Skeletal muscle cell (primary cell): ENCODE measurements around the gene CWC27.
A peak's percentile ranks its signal among the peaks of the same experiment; 100 is the strongest.

Experiments used
- DNase-seq: peaks from one replicate; pipeline ENCODE4 v3.0.0-alpha.2; 2010; ENCODE audit warnings: low read depth
- H3K4me3 ChIP-seq: 2 replicates; pipeline ENCODE4 v1.5.1; 2011; ENCODE audit warnings: low read depth, mild to moderate bottlenecking, control low read depth, low read length, moderate library complexity

Gene CWC27

GRCh38 chr5:64834611-64835010 lies 65.9 kb downstream of the CWC27 start:
- DNase-seq: no peak
- no peak overlapping the region for H3K4me3 ChIP-seq

- DNase-seq: no peak
- no peak overlapping the region for H3K4me3 ChIP-seq
These were observed 66.5 kb downstream of the CWC27 start for GRCh38 chr5:64835266-64835665.

DNA sequence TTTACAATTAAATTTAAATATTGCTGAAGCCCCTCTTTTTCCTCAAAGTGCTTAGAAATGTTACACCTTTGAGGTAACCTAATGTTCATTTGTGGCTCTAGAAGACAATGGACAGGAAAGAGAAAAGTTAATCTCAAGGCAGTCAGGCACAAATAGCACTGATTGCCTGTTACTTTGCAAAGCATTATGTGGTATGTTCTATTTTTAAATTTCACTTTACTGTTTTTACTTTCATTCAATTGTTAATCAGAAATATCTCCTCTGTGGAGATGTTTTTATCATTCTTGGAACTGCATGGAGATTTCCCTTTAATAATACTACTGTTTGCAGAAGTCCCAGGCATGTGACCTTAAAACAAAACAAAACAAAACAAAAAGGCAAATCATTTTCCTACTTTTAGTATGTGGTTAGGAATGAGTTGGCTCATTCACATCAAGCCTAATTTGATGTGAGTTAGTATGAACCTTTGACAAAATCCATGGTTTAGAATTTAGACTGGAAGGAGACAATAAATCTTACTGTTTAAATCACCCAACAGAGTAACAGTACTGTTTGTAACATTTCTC lies 67.5 kb downstream of the CWC27 start:
- no peak for DNase-seq

DNA sequence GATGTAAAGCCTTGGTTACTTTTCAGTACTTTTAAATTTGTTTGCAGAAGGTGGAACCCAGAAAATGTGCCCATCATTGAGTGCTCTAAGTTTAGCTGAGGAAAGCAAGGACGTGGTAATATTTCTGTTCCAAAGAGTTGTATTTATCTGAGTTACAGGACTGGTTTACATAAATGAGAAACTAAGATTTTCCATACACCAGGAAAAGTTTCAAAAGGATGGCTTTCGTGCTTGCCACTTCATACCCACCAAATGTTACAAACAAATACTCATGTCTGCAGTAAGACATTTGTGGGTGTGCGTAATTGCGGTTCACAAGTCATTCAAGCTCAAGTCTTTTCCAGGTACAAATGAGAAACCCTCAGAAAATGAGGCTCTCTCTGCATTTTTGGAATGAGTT lies 68.1 kb downstream of the CWC27 start:
- no peak for DNase-seq
- no peak overlapping the region for H3K4me3 ChIP-seq

More for the DNA sequence above, 67.5 kb downstream of the CWC27 start:
- no peak overlapping the region for H3K4me3 ChIP-seq

DNA sequence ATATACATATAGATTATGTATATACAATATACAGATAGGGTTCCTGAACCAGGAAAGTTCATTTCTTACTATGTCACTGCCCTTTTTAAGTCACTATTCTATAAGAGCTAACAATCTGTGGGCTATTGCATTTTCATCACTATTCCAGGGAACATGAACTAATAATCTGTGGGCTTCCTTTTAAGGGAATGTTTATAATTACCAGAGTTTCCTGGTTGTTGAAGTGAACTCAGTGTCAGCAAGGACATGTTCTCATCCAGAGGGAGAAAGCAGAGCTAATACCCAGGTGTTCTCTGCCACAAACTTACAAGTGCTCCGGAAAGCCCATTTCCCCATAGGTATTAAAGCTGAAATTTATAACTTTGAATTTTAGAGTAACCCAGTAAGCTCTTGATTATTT lies 69.6 kb downstream of the CWC27 start:
- DNase-seq: peak; percentile 16
- H3K4me3 ChIP-seq: no peak overlapping the region

GRCh38 chr5:64838803-64839202 lies 70.1 kb downstream of the CWC27 start:
- H3K4me3 ChIP-seq: no peak overlapping the region
- DNase-seq: no peak

- no peak for DNase-seq
- H3K4me3 ChIP-seq: no peak overlapping the region
These were observed 71.2 kb downstream of the CWC27 start for GRCh38 chr5:64839936-64840335.

GRCh38 chr5:64840958-64841357 lies 72.2 kb downstream of the CWC27 start:
- no peak overlapping the region for H3K4me3 ChIP-seq
- no peak for DNase-seq

DNA sequence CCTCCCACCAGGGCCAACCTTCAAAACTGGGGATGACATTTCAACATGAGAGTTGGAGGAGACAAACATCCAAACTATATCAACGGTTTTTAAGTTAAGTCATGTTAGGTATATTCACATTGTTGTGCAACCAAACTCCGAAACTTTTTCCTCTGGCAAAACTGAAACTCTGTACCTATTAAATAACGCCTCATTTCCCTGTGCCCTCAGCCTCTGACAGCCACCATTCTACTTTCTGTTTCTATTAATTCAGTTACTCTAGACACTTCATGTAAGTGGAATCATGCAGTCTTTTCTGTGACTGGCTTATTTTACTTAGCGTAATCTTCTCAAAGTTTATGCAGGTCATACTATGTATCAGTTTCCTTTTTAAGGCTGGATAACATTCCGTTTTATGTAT lies 85.0 kb downstream of the CWC27 start:
- DNase-seq: no peak
- no peak overlapping the region for H3K4me3 ChIP-seq

DNA sequence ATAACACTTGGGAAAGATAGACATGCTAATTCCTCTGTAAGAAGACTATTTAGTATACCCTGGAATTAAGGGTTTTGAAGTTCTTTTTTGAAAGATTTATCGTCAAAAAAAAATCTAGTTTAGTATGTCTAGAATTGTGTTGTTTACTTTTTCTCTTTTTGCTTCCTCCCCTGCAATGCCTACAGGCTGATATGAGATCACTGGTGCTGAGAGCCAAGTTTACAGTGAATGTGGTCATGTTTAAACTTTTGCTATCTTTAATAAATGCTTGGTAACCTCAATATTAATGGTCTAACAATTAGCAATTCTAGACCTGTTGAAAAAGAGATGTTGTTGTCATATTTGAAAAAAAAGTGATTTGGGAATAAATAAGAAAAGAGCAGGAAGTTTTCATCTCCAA lies 86.1 kb downstream of the CWC27 start:
- H3K4me3 ChIP-seq: no peak overlapping the region
- DNase-seq: no peak

- DNase-seq: no peak
- H3K4me3 ChIP-seq: no peak overlapping the region
These were observed 91.2 kb downstream of the CWC27 start for GRCh38 chr5:64859881-64860280.

- DNase-seq: no peak
These were observed 92.6 kb downstream of the CWC27 start for GRCh38 chr5:64861281-64861680.

DNA sequence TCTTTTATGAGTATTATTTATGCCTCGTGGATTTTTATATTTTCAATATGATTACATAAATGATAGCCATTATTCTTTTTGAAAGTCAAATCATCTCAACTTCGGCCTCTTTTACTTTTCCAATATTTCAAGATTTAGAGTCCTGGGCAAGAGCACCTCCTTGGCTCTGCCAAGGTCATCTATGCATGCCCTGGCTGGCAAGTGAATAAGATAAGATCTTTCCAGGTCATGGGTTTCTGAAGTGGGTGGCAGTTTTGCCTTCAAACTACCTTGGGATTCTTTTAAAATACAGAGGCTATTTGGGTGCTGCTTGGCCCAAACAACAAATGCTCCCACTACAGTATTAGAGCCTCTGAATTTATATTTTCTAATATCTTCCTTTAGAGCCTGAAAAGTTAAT lies 95.4 kb downstream of the CWC27 start:
- DNase-seq: no peak
- H3K4me3 ChIP-seq: no peak overlapping the region

More at GRCh38 chr5:64861281-64861680, 92.6 kb downstream of the CWC27 start:
- H3K4me3 ChIP-seq: no peak overlapping the region

- no peak for DNase-seq
- H3K4me3 ChIP-seq: no peak overlapping the region
These were observed 96.9 kb downstream of the CWC27 start for GRCh38 chr5:64865662-64866061.

GRCh38 chr5:64869419-64869818 lies 100.7 kb downstream of the CWC27 start:
- peak; percentile 41 for DNase-seq
- H3K4me3 ChIP-seq: no peak overlapping the region

- H3K4me3 ChIP-seq: no peak overlapping the region
- DNase-seq: no peak
These were observed 103.3 kb downstream of the CWC27 start for GRCh38 chr5:64872044-64872443.

GRCh38 chr5:64873441-64873840 lies 104.7 kb downstream of the CWC27 start:
- no peak for DNase-seq
- no peak overlapping the region for H3K4me3 ChIP-seq

- no peak for DNase-seq
These were observed 106.0 kb downstream of the CWC27 start for GRCh38 chr5:64874753-64875152.

GRCh38 chr5:64876203-64876602 lies 107.5 kb downstream of the CWC27 start:
- DNase-seq: no peak
- H3K4me3 ChIP-seq: no peak overlapping the region

More at GRCh38 chr5:64874753-64875152, 106.0 kb downstream of the CWC27 start:
- H3K4me3 ChIP-seq: no peak overlapping the region

GRCh38 chr5:64880821-64881220 lies 112.1 kb downstream of the CWC27 start:
- DNase-seq: no peak
- no peak overlapping the region for H3K4me3 ChIP-seq

GRCh38 chr5:64883912-64884311 lies 115.2 kb downstream of the CWC27 start:
- H3K4me3 ChIP-seq: no peak overlapping the region
- no peak for DNase-seq

- no peak for DNase-seq
- H3K4me3 ChIP-seq: no peak overlapping the region
These were observed 115.8 kb downstream of the CWC27 start for GRCh38 chr5:64884541-64884940.
